Loucy (cell line): ENCODE data around the gene CORO1C.

Experiments
- H2AFZ ChIP-seq: fragments of 200-600 bp; sonication (generic); 2 replicates; pipeline ENCODE4 v1.6.0; 2016; ENCODE audit warnings: antibody characterized with exemption, mild to moderate bottlenecking, low read length, moderate library complexity
- H3F3A ChIP-seq: fragments of 200-600 bp; 2 replicates; pipeline ENCODE4 v1.6.0; 2016; ENCODE audit warnings: antibody characterized with exemption, low read depth, mild to moderate bottlenecking
- H3K27me3 ChIP-seq: fragments of 200-600 bp; sonication (generic); 2 replicates; pipeline ENCODE4 v1.6.1; 2014; ENCODE audit warnings: low read length, mild to moderate bottlenecking; ENCODE audit not compliant: insufficient read depth, poor library complexity, severe bottlenecking
- H3K36me3 ChIP-seq: fragments of 200-600 bp; sonication (generic); 2 replicates; pipeline ENCODE4 v1.6.1; 2016; ENCODE audit warnings: low read length; ENCODE audit not compliant: insufficient read depth
- H3K4me1 ChIP-seq: fragments of 200-600 bp; sonication (generic); 2 replicates; pipeline ENCODE4 v1.5.1; 2014; ENCODE audit warnings: low read length, mild to moderate bottlenecking; ENCODE audit not compliant: insufficient read depth, poor library complexity, severe bottlenecking
- H3K4me2 ChIP-seq: fragments of 200-600 bp; sonication (generic); 2 replicates; pipeline ENCODE4 v1.6.0; 2014; ENCODE audit warnings: antibody characterized with exemption, low read length, low read depth, mild to moderate bottlenecking; ENCODE audit not compliant: poor library complexity, severe bottlenecking
- H3K4me3 ChIP-seq: fragments of 200-600 bp; sonication (generic); 2 replicates; pipeline ENCODE4 v1.5.1; 2014; ENCODE audit warnings: low read length, mild to moderate bottlenecking, mixed read lengths; ENCODE audit not compliant: poor library complexity, severe bottlenecking
- H3K79me2 ChIP-seq: fragments of 200-600 bp; sonication (generic); 2 replicates; pipeline ENCODE4 v1.6.1; 2014; ENCODE audit warnings: low read length; ENCODE audit not compliant: insufficient read depth
- H3K9ac ChIP-seq: fragments of 200-600 bp; sonication (generic); 2 replicates; pipeline ENCODE4 v1.6.0; 2014; ENCODE audit warnings: mild to moderate bottlenecking, low read depth, low read length, moderate library complexity; ENCODE audit not compliant: poor library complexity, severe bottlenecking
- H3K9me2 ChIP-seq: fragments of 200-600 bp; sonication (generic); replicated peaks from 2 replicates; pipeline ENCODE4 v1.6.1; 2016; ENCODE audit warnings: low read depth, low read length, mixed read lengths
- H3K9me3 ChIP-seq: fragments of 200-600 bp; sonication (generic); 2 replicates; pipeline ENCODE4 v1.6.1; 2014; ENCODE audit warnings: mild to moderate bottlenecking, antibody characterized with exemption, low read length, low read depth; ENCODE audit not compliant: insufficient read depth
- H4K20me1 ChIP-seq: fragments of 200-600 bp; sonication (generic); 2 replicates; pipeline ENCODE4 v1.6.0; 2014; ENCODE audit warnings: antibody characterized with exemption, low read length, mild to moderate bottlenecking; ENCODE audit not compliant: insufficient read depth, poor library complexity, severe bottlenecking
- EZH2phosphoT487 ChIP-seq: fragments of 200-600 bp; IDR thresholded peaks from 2 replicates; pipeline ENCODE4 v1.6.1; 2018; ENCODE audit warnings: antibody characterized with exemption, mild to moderate bottlenecking, moderate library complexity, borderline replicate concordance
- TF ChIP-seq, protein P1 (sequence below): fragments of 200-600 bp; sonication (generic); conservative IDR thresholded peaks from 2 replicates; pipeline ENCODE4 v1.5.1; 2014; ENCODE audit warnings: mild to moderate bottlenecking, antibody characterized with exemption, low read length

CORO1C gene

DNA sequence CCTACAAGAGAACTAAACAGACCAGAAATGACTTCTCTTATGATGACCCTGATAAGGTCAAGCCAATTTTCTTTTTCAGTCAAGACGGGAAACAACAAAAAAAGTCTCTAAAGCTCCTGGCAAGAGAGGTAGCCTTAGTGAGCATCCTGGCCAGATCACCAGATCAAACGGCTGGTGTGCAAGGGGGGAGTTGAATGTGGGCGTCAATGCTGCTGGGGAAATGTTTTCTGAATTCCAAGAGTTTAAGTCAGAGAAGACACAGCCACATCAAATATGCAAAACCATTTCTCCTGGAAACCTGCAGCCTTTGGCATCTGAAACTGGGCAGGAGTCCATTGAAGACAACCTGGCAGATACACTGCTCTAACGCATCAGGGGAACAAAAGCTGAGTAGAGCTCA lies 81.6 kb downstream of the CORO1C start:
- Histone ChIP-seq H3F3A (no peaks in the 10 kb centered on the region), H3K4me2 (no peak overlapping the region), H3K79me2 (no peaks in the 10 kb centered on the region), H3K4me3 (no peak overlapping the region), H2AFZ (no peak overlapping the region), H3K27me3 (no peaks in the 10 kb centered on the region), H4K20me1 (no peaks in the 10 kb centered on the region), H3K36me3 (peaks cover 86% of the 10 kb centered on the region; the same call in 1 of the 2 replicates), H3K9me3 (no peaks in the 10 kb centered on the region), H3K9ac (no peak overlapping the region), H3K4me1 (peaks cover 13% of the 10 kb centered on the region), H3K9me2 (no peaks in the 10 kb centered on the region)
- TF ChIP-seq EZH2phosphoT487, result no peak
- TF ChIP-seq, protein P1, sequence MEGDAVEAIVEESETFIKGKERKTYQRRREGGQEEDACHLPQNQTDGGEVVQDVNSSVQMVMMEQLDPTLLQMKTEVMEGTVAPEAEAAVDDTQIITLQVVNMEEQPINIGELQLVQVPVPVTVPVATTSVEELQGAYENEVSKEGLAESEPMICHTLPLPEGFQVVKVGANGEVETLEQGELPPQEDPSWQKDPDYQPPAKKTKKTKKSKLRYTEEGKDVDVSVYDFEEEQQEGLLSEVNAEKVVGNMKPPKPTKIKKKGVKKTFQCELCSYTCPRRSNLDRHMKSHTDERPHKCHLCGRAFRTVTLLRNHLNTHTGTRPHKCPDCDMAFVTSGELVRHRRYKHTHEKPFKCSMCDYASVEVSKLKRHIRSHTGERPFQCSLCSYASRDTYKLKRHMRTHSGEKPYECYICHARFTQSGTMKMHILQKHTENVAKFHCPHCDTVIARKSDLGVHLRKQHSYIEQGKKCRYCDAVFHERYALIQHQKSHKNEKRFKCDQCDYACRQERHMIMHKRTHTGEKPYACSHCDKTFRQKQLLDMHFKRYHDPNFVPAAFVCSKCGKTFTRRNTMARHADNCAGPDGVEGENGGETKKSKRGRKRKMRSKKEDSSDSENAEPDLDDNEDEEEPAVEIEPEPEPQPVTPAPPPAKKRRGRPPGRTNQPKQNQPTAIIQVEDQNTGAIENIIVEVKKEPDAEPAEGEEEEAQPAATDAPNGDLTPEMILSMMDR, result no peak

DNA sequence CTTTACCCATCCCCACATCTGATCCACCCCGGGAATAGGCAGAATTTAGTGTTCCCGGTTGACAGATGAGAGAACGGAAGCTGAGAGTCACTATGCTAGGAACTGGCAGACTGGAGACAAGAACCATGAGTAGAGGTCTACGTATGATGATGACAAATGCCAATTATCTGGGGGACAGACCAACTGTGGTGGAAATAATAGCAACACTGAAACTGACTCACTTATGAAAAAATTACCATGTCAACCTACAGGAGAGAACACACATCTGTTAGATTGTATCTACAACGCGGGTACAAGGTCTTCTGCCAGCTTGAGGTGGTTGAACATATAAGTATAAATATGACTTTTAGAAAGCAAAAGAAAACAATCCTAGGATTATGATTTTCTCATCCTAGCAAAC lies 82.2 kb downstream of the CORO1C start:
- peaks cover 91% of the 10 kb centered on the region; the same call in 1 of the 2 replicates for H3K36me3 ChIP-seq
- H3K4me3 ChIP-seq, result no peak overlapping the region
- H3K9me3 ChIP-seq, result no peaks in the 10 kb centered on the region
- peaks cover 13% of the 10 kb centered on the region for H3K4me1 ChIP-seq
- H3K4me2 ChIP-seq, result no peak overlapping the region
- H3K79me2 ChIP-seq, result no peaks in the 10 kb centered on the region
- no peaks in the 10 kb centered on the region for H3K27me3 ChIP-seq
- no peaks in the 10 kb centered on the region for H3K9me2 ChIP-seq
- H2AFZ ChIP-seq, result no peak overlapping the region
- TF ChIP-seq, protein P1, result no peak
- no peak for TF ChIP-seq EZH2phosphoT487
- no peak overlapping the region for H3K9ac ChIP-seq
- no peaks in the 10 kb centered on the region for H3F3A ChIP-seq
- H4K20me1 ChIP-seq, result no peaks in the 10 kb centered on the region

DNA sequence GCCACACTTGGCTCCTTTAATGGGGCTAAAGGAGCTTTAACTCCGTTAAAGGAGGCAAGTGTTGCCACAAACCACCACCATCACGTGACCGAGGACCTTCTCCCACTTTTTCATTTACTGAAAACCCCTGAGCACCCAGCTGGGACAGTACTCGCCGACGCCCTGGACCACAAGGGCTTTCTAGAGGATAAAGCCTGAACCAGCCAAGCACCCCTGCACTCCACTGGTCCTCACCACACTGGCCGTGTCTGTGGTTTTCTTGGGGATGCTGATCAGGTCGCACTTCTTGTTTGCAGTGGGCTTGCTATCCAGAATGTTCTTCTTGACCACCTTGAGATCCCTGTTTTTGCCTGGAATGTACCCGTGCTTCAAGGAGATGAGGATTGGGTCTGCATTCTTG lies 82.9 kb downstream of the CORO1C start:
- peaks cover 13% of the 10 kb centered on the region for H3K4me1 ChIP-seq
- no peaks in the 10 kb centered on the region for H3K27me3 ChIP-seq
- TF ChIP-seq, protein P1, result no peak
- no peak for TF ChIP-seq EZH2phosphoT487
- H2AFZ ChIP-seq, result no peak overlapping the region
- no peak overlapping the region for H3K4me2 ChIP-seq
- no peaks in the 10 kb centered on the region for H3F3A ChIP-seq
- H3K4me3 ChIP-seq, result no peak overlapping the region
- H3K79me2 ChIP-seq, result no peaks in the 10 kb centered on the region
- peaks cover 83% of the 10 kb centered on the region; the same call in 1 of the 2 replicates for H3K36me3 ChIP-seq
- no peaks in the 10 kb centered on the region for H3K9me2 ChIP-seq
- no peak overlapping the region for H3K9ac ChIP-seq
- no peaks in the 10 kb centered on the region for H4K20me1 ChIP-seq
- no peaks in the 10 kb centered on the region for H3K9me3 ChIP-seq
